Mesothelial cell of epicardium (in vitro differentiated cells): ENCODE measurements around the gene TSPAN12. TPM values are rescaled to one million over a fixed set of nuclear protein-coding genes. Genes with fewer than 3 reads are reported as not detected.

Experiments used
- DNase-seq, 2 experiments: peaks; one replicate each; pipeline ENCODE4 v3.0.0; 2021; ENCODE audit warnings: low spot score in 2 of 2; ENCODE audit not compliant: unreplicated experiment in 2 of 2
- H3K27ac Mint-ChIP-seq: 2 replicates; pipeline ENCODE4 v1.8.0; 2021; ENCODE audit warnings: mixed read lengths
- H3K27me3 Mint-ChIP-seq: 2 replicates; pipeline ENCODE4 v1.8.0; 2021; ENCODE audit warnings: low read depth, mixed read lengths
- H3K36me3 Mint-ChIP-seq: 2 replicates; pipeline ENCODE4 v1.8.0; 2021; ENCODE audit warnings: mixed read lengths
- H3K4me1 Mint-ChIP-seq: 2 replicates; pipeline ENCODE4 v1.8.0; 2021; ENCODE audit warnings: mixed read lengths
- H3K4me3 Mint-ChIP-seq: 2 replicates; pipeline ENCODE4 v1.8.0; 2021; ENCODE audit warnings: mild to moderate bottlenecking, moderate library complexity, mixed read lengths
- H3K9me3 Mint-ChIP-seq: 2 replicates; pipeline ENCODE4 v1.8.0; 2021; ENCODE audit warnings: mixed read lengths
- CTCF ChIP-seq: fragments of 200-600 bp; sonication (generic); IDR thresholded peaks from one replicate; pipeline ENCODE4 v1.5.0; 2021; ENCODE audit warnings: antibody characterized with exemption; ENCODE audit not compliant: unreplicated experiment
- total RNA-seq: library from RNA; stranded (reverse); gene quantifications from 3 replicates; pipeline ENCODE4 v1.2.1, GENCODE V29; 2021

TSPAN12 gene
- total RNA-seq, 1 donor from 2014 or later, result 7.3 TPM

GRCh38 chr7:120837599-120837998, 20.3 kb downstream of the TSPAN12 start:
- Mint-ChIP-seq H3K27ac (no peak overlapping the region), H3K27me3 (no peaks in the 10 kb centered on the region), H3K4me1 (peaks cover 5% of the 10 kb centered on the region), H3K36me3 (peaks cover 24% of the 10 kb centered on the region), H3K4me3 (no peak overlapping the region), H3K9me3 (peaks cover 7% of the 10 kb centered on the region)
- no peak for TF ChIP-seq CTCF
- no peak for DNase-seq

GRCh38 chr7:120836556-120837115, 21.3 kb downstream of the TSPAN12 start:
- TF ChIP-seq CTCF, result no peak
- Mint-ChIP-seq H3K36me3 (peaks cover 23% of the 10 kb centered on the region), H3K4me1 (peaks cover 2% of the 10 kb centered on the region), H3K9me3 (peaks cover 7% of the 10 kb centered on the region), H3K27ac (no peak overlapping the region), H3K27me3 (no peaks in the 10 kb centered on the region), H3K4me3 (no peak overlapping the region)
- no peak for DNase-seq

GRCh38 chr7:120834726-120835125, 23.2 kb downstream of the TSPAN12 start:
- no peak overlapping the region for H3K27ac Mint-ChIP-seq
- H3K9me3 Mint-ChIP-seq, result peaks cover 17% of the 10 kb centered on the region
- H3K4me1 Mint-ChIP-seq, result peaks cover 2% of the 10 kb centered on the region

GRCh38 chr7:120833546-120833945, 24.4 kb downstream of the TSPAN12 start:
- DNase-seq, result no peak
- H3K9me3 Mint-ChIP-seq, result peaks cover 17% of the 10 kb centered on the region
- H3K36me3 Mint-ChIP-seq, result peaks cover 28% of the 10 kb centered on the region
- no peaks in the 10 kb centered on the region for H3K27me3 Mint-ChIP-seq
- no peak overlapping the region for H3K27ac Mint-ChIP-seq
- H3K4me1 Mint-ChIP-seq, result peaks cover 2% of the 10 kb centered on the region
- no peak for TF ChIP-seq CTCF
- H3K4me3 Mint-ChIP-seq, result no peak overlapping the region

More at GRCh38 chr7:120834726-120835125, 23.2 kb downstream of the TSPAN12 start:
- no peak overlapping the region for H3K4me3 Mint-ChIP-seq
- peaks cover 31% of the 10 kb centered on the region for H3K36me3 Mint-ChIP-seq
- no peak for DNase-seq
- TF ChIP-seq CTCF, result no peak
- no peaks in the 10 kb centered on the region for H3K27me3 Mint-ChIP-seq

GRCh38 chr7:120832803-120833202, 25.1 kb downstream of the TSPAN12 start:
- peaks cover 17% of the 10 kb centered on the region for H3K9me3 Mint-ChIP-seq
- peaks cover 28% of the 10 kb centered on the region for H3K36me3 Mint-ChIP-seq
- H3K27ac Mint-ChIP-seq, result no peak overlapping the region
- H3K4me3 Mint-ChIP-seq, result no peak overlapping the region
- no peaks in the 10 kb centered on the region for H3K27me3 Mint-ChIP-seq
- no peak for DNase-seq
- TF ChIP-seq CTCF, result no peak
- peaks cover 2% of the 10 kb centered on the region for H3K4me1 Mint-ChIP-seq

GRCh38 chr7:120831260-120831659, 26.7 kb downstream of the TSPAN12 start:
- Mint-ChIP-seq H3K27me3 (no peaks in the 10 kb centered on the region), H3K9me3 (peaks cover 17% of the 10 kb centered on the region), H3K4me3 (no peak overlapping the region), H3K27ac (no peak overlapping the region), H3K36me3 (peaks cover 25% of the 10 kb centered on the region), H3K4me1 (peaks cover 2% of the 10 kb centered on the region)
- TF ChIP-seq CTCF, result no peak
- DNase-seq, result no peak
